Measurements from ENCODE around the gene STH.

- TF ChIP-seq EZH2 (IDR thresholded peaks at IDR 0.05; ENCODE audit: low read depth, unreplicated experiment), result no peak
- no peak for TF ChIP-seq CTCF (conservative IDR thresholded peaks at IDR 0.05; ENCODE audit: low read depth in 2 of 2)
- no peak for TF ChIP-seq POLR2AphosphoS5 (IDR thresholded peaks at IDR 0.05; ENCODE audit: low read depth)
- no peak for TF ChIP-seq JUNB (IDR thresholded peaks at IDR 0.05; ENCODE audit: unreplicated experiment)
- TF ChIP-seq EZH2phosphoT487 (IDR thresholded peaks at IDR 0.05; ENCODE audit: unreplicated experiment), result no peak
- no peak for TF ChIP-seq ETS1 (IDR thresholded peaks at IDR 0.05)
Measured at GRCh38 chr17:45961206-45961605, 37.8 kb upstream of the STH start.

Data from GM23338 (cell line).